Measurements from ENCODE around the gene SLC16A14. TPM values are rescaled to one million over a fixed set of nuclear protein-coding genes. Genes with fewer than 3 reads are reported as not detected.
A peak's percentile ranks its signal among the peaks of the same experiment; 100 is the strongest.
"Not testable (repeated sequence)": the region's sequence is repeated elsewhere in the genome, so short reads cannot be mapped to it uniquely, and the experiment has no call there.

Gene SLC16A14
- total RNA-seq, result 10 to 100 TPM in 1 of 4 donors, 1 to 10 TPM in 3; 7.5 to 11.4 (median 9.1) TPM

- no peaks in the 10 kb centered on the region for H3K27me3 ChIP-seq
- 3 to 18% methylated on average over 5 to 24 of the region's 24 CpGs for WGBS, 2 donors
- peaks cover 0 to 19% (median 6%) of the 10 kb centered on the region in 4 donors for H3K4me1 ChIP-seq
- TF ChIP-seq CTCF (IDR thresholded peaks at IDR 0.05) (peak in 3 of 5 experiments; percentile 8 to 23 (median 13)), POLR2A (IDR thresholded peaks at IDR 0.05) (peak in 1 of 2 donors; percentile 12), EP300 (IDR thresholded peaks at IDR 0.05) (no peak)
- peak in 1 of 2 donors; percentile 16 for DNase-seq (ENCODE audit: low spot score in 2 of 2)
- H3K9me3 ChIP-seq, result no peaks in the 10 kb centered on the region
- peak within 1 kb of the TSS; percentile 58 to 83 (median 74) for H3K27ac ChIP-seq
- peak within 1 kb of the TSS; percentile 63 to 77 (median 68) for H3K4me3 ChIP-seq
- H3K36me3 ChIP-seq, result no peaks in the 10 kb centered on the region
Measured at GRCh38 chr2:230068651-230069055, at the start of gene SLC16A14. TSS of gene SLC16A14 (minus strand) at chr2:230068924. CDS start at chr2:230059352, 9,572 bp downstream.

- TF ChIP-seq CTCF (IDR thresholded peaks at IDR 0.05) (no peak), EP300 (IDR thresholded peaks at IDR 0.05) (no peak), POLR2A (IDR thresholded peaks at IDR 0.05) (no peak)
- DNase-seq (ENCODE audit: low spot score in 2 of 2), result no peak
- Histone ChIP-seq H3K9me3 (peaks cover 0 to 26% (median 3%) of the 10 kb centered on the region in 4 donors), H3K36me3 (no peaks in the 10 kb centered on the region), H3K4me3 (no peak overlapping the region), H3K27me3 (no peaks in the 10 kb centered on the region), H3K4me1 (no peaks in the 10 kb centered on the region), H3K27ac (no peak overlapping the region)
- 52 to 94% methylated on average over 1 of the region's 1 CpG for whole genome bisulfite sequencing, 2 donors
Measured at GRCh38 chr2:230106771-230107170, 38.0 kb upstream of the SLC16A14 start.

- 93 to 94% methylated on average over 2 of the region's 2 CpGs for WGBS, 2 donors
Measured at GRCh38 chr2:230101967-230102366, 33.2 kb upstream of the SLC16A14 start.

GRCh38 chr2:230097841-230098240 is 29.1 kb upstream of the SLC16A14 start:
- Histone ChIP-seq H3K27ac (no peak overlapping the region), H3K9me3 (peaks cover 0 to 36% (median 3%) of the 10 kb centered on the region in 4 donors), H3K4me1 (no peaks in the 10 kb centered on the region), H3K36me3 (no peaks in the 10 kb centered on the region), H3K4me3 (no peak overlapping the region), H3K27me3 (no peaks in the 10 kb centered on the region)
- DNase-seq (ENCODE audit: low spot score in 2 of 2), result no peak
- no peak for TF ChIP-seq CTCF (IDR thresholded peaks at IDR 0.05)
- no peak for TF ChIP-seq EP300 (IDR thresholded peaks at IDR 0.05)
- TF ChIP-seq POLR2A (IDR thresholded peaks at IDR 0.05), result no peak
- 53 to 96% methylated on average over 2 of the region's 2 CpGs for WGBS, 2 donors

More at GRCh38 chr2:230101967-230102366, 33.2 kb upstream of the SLC16A14 start:
- H3K4me1 ChIP-seq; H3K27me3 ChIP-seq; DNase-seq (ENCODE audit: low spot score in 2 of 2); H3K4me3 ChIP-seq; H3K36me3 ChIP-seq; H3K27ac ChIP-seq: not testable (repeated sequence)
- H3K9me3 ChIP-seq, result peaks cover 0 to 20% (median 3%) of the 10 kb centered on the region in 4 donors

- H3K27ac ChIP-seq, result no peak overlapping the region
- H3K27me3 ChIP-seq, result no peaks in the 10 kb centered on the region
- H3K4me3 ChIP-seq, result no peak overlapping the region
- no peaks in the 10 kb centered on the region for H3K36me3 ChIP-seq
- peaks cover 0 to 32% (median 3%) of the 10 kb centered on the region in 4 donors for H3K9me3 ChIP-seq
- H3K4me1 ChIP-seq, result no peaks in the 10 kb centered on the region
- no peak for DNase-seq (ENCODE audit: low spot score in 2 of 2)
- peak; percentile 29 to 39 for TF ChIP-seq EP300 (IDR thresholded peaks at IDR 0.05)
- no peak for TF ChIP-seq POLR2A (IDR thresholded peaks at IDR 0.05)
- WGBS, 2 donors, result 85 to 86% methylated on average over 3 of the region's 3 CpGs
Measured at GRCh38 chr2:230097424-230097823, 28.7 kb upstream of the SLC16A14 start.

GRCh38 chr2:230090967-230091366 is 22.2 kb upstream of the SLC16A14 start:
- TF ChIP-seq EP300 (IDR thresholded peaks at IDR 0.05) (no peak), CTCF (IDR thresholded peaks at IDR 0.05) (no peak), POLR2A (IDR thresholded peaks at IDR 0.05) (no peak)
- no peaks in the 10 kb centered on the region for H3K4me1 ChIP-seq
- H3K9me3 ChIP-seq, result peaks cover 0 to 17% (median 0%) of the 10 kb centered on the region in 4 donors
- 81 to 87% methylated on average over 2 of the region's 2 CpGs for WGBS, 2 donors
- H3K27ac ChIP-seq, result no peak overlapping the region
- DNase-seq (ENCODE audit: low spot score in 2 of 2), result no peak
- no peaks in the 10 kb centered on the region for H3K36me3 ChIP-seq
- H3K4me3 ChIP-seq, result no peak overlapping the region
- H3K27me3 ChIP-seq, result no peaks in the 10 kb centered on the region

Measured in tibial nerve (tissue), 4 donors.